RCC 7860 (cell line): ENCODE measurements around the gene PCGF2.

Source experiments
- DNase-seq: peaks from one replicate; pipeline ENCODE4 v3.0.0-alpha.2; 2015; ENCODE audit warnings: low spot score
- FAIRE-seq: peaks from 2 replicates; lab custom pipeline; 2012; peaks lifted over from hg19 to GRCh38; lab: Jason Lieb, UNC

The PCGF2 gene

DNA sequence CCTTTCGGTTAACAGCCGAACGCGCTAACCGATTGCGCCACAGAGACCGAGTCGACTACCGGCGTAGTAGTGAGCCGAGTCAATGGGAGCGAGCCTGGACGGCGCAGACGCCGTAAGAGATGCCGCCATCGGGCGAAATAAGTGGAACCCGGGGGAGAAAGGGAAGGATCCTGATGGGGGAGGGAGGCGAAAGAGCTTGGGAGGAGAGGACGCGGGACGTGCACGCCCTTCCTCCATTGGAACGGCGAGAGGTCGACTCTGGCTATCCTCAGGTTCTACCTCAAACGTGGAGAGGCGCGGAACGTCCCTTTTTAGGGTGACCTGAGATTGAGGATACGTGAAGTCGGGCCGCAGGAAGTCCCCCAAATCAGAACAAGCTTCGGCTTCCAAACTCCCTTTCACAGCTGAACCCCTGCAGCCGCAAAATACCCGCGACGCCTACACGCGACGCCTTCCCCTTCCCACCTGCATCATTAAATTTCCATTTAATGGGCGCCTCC, 3.7 kb upstream of the PCGF2 start:
- no peak for FAIRE-seq
- peak; percentile 73 for DNase-seq

DNA sequence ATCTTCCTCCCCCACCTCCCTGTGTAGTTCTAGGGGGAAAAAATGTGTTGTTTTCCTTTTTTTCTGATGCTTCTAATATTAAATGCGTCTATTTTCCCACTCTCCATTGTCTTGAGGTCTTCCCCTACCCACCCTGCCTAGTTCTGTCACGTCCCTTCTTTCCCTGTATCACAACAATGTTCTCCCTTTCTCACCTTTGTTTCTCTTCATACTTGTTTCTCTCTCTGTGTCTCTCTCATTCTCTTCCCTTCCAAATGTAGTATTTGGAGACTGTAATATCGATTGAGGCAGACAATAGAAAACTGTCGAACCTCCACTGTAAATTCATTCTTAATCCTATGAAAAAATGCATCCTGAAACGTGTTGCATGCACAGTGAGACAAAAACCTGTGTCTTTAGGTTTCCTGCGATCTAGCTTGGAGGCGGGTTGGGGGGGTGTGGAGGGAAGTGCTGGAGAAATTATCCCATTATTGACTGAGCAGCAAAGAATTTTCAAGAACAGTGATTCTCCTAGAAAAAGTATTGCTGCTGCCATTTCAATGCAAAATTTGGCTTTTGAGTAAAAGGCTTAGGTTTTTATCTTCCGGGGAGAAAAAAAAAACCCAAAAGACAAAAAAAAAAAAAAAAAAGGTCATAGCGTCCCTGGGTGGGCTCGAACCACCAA, 3.1 kb upstream of the PCGF2 start:
- no peak for DNase-seq

DNA sequence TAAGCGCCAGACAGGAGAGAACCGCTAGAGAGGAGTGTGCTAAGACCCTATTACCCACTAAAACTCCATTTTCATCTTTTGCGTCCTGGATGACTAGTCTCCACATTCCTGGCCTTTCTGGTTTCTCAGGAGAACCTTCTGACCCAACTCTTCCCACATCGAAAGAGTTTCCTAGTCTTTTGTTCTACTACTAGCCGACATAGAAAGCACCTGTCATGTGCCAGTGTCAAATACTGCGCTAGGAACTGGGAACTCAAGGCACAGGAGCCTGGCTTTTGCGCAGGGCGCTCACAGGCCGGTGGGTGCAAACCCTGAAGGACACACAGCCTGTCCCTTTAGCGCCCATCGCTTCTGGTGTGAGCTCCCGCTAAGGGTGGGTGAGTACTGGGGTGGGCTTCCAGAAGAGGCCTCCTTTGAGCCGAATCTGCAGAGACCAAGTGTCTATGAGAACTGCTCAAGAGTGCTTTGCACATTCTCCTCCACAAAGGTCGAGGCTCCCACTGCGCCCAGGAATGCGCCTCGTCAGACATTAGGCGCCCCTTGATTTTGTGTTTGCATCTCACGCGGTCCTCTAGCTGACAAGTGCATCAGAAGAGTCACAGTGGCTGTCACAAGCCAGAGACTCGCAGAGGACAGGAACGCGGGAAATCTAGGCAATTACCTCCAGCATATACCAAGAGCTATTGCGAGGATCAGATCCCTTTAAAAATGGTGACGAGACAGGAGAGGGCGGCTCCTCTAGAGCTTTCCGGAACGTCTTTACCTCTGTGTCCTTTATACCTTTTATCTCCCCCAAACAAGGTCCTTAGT, 2.4 kb upstream of the PCGF2 start:
- no peak for FAIRE-seq
- DNase-seq, result peak; percentile 18

More for the DNA sequence above, 3.1 kb upstream of the PCGF2 start:
- no peak for FAIRE-seq

DNA sequence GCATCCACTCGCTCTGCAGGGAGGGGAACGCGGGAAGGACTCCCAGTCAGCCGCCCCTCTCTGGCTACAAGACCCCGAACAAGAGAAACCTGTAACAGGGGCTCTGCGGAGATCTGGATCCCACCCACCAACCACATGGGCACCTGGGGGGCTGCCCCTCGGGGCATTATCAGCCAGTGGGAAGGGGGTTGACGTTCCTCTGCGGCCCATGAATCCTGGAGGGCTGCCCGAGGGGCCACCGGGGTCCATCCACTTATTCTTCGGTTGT, 1.8 kb upstream of the PCGF2 start:
- FAIRE-seq (no peak), DNase-seq (no peak)

DNA sequence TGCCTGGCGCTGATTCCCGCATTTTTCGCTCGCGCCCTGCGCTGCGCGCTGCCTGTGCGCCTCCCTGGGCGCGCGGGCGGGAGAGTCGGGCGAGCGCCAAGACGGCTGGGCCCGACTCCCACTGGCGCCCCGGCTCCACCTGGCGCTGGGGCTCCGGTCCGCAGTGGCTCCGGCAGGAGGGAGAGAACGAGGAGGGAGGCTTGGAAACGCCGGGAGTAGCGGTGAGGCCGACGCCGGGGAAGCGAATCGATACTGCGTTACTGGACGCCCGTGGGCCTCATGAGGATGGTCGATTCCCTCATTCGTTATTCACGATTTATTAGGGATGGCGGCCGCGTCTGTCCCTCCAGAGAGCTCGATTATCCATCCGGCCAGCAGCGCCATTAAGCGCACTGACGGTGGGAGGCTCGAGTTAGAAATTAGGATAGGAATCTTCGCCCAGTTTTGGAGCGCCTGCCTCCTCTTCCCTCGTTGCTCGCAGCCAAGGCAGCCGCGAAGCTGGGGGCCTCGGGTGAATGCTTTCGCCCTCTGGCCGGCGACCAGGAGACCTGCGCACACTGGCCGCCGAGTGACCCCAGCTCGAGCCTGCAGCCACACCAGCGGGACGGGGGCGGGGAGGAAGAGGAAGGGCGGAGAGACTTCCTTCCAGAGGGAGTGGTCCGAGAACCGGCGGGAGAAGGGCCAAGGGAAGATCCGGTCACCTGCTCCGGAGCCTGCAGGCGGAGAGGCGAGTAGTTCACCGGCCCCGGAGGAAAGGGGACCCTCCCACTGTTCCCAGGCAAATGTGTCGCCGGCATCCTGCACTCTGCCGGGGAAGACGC, 1.3 kb upstream of the PCGF2 start:
- DNase-seq (peak; percentile 81), FAIRE-seq (no peak)

DNA sequence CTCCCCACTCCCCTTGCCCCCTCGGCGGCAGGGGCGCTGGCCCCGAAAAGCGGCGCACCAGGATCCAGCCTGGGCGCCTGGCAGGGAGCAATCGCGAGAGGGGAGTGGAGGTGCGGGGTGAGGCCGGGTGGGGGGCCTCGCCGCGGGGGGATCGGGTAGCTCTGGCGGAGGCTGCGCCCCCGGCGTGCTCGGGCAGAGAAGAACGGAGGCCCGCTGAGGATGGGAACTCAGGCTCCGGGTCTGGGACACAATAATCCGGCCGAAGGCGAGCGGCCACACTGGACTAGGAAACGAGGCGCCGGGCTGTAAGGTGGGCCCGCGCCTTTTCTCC, 721 bp upstream of the PCGF2 start:
- FAIRE-seq (no peak), DNase-seq (no peak)

DNA sequence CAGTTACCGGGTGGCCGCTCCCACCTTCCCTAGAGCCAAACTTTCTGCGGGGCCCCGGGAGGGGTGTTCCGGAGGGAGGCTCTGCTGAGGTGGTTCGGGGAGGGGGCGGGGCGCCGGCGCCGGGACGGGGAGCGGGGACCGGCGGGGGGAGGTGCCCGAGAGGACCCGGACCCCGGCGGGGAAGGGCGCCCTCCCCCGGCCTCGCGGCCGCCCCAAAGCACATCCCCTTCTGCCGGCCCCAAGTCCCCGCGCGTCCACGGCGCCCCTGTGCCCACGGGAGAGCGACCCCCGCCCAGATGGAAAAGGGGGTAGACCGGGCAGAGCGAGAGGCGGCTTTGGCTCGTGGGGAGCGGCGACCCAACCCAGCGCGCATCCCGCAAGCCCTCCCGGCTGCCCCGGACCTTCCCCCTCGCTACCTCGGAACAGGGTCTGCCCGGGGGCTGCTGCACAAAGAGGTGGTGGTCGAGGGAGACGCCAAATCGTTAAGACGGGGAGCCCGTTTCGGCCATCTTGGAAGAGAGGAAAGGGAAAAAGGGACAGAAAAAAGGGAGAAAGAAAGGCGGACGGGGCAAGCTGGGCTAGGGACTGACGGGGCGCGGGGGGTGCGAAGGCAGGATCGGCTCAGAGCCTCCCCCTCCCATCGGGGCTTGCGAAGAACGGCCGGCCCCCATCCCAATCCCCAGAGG, 530 bp downstream of the PCGF2 start:
- no peak for DNase-seq
- FAIRE-seq, result no peak

DNA sequence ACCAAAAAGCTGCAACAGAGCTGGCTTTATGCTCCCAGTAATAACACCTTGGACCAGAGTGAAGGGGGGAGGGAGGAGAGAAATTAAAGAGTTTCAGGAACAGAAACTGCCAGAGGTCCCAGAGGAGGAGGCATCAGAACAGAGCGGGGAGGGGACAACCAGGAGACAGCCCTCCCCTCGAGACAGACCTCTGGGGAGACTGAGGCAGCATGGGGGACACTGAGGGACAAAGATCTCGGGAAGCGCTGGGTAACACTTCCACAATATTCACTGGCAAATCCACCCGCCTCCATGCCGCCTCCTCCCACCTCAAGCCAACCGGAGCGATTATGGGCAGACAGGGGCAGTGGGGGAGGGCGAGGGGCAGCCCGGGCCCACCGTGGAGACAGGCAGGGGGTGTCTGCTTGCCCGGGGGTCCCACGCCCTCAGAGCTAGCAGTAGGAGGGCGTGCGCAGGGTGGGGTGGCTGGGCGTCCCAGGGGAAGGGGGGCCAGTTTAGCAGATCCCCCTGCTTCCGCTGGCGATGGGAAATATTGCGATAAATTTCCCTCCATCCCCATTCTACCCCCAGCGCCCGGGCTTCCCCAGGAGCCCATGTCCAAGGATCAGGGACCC, 1.2 kb downstream of the PCGF2 start:
- FAIRE-seq (no peak), DNase-seq (no peak)

DNA sequence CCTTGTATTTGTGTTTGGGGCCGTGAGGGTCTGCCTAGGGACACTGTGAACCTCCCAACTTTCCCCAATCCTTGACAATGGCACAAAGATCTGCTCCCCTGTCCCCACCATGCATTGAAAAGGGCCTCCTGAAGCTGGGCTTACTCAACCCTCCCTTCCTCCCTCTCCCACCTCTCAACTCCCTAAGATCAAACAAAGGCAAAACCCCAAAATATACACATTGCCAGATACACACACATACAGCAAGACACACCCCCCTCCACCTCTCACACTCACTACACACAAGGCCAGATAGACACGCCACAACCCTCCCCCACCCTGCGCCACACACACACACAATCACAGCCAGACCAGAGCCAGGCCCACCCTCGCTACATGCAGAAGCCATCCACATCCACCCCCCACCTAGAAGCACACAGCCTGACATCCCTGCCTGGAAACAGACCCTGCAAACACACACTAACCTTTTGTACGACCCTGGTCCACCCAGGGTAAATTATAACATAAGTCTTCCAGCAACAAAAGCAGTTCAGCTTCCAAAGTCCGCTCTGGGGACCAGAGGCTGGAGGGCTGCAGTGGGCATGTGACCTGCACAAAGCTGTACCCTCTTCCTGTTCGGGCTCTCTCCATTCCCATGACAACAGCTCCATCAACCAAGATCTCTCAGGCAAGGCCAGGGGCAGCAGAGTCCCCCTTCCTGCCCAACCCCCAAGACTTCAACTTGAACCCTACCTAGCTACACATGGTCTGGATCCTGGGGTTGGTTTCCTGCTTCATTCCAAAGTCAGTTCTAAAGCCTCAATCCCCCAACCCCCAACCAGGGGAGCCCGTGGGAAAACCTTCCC, 1.9 kb downstream of the PCGF2 start:
- no peak for DNase-seq
- FAIRE-seq, result no peak

DNA sequence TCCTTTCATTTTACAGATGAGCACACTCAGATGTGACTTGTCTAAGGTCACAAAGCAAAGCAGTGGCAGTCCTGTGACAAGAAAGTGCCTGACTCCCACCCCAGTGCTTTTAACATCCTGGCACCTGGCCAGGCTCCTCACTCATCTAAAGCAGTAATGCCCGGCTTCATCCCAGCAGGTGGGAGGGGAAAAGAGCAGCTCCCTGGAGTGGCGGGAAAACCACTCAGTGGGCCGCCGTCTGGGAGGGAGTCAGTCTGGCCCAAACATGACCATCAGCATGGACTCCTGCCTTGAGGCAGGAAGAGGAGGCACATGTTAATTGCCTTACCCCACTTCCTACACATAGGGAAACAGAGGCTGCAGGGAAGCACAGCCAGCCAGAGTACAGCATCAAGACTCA, 2.6 kb downstream of the PCGF2 start:
- DNase-seq (peak; percentile 17), FAIRE-seq (no peak)

DNA sequence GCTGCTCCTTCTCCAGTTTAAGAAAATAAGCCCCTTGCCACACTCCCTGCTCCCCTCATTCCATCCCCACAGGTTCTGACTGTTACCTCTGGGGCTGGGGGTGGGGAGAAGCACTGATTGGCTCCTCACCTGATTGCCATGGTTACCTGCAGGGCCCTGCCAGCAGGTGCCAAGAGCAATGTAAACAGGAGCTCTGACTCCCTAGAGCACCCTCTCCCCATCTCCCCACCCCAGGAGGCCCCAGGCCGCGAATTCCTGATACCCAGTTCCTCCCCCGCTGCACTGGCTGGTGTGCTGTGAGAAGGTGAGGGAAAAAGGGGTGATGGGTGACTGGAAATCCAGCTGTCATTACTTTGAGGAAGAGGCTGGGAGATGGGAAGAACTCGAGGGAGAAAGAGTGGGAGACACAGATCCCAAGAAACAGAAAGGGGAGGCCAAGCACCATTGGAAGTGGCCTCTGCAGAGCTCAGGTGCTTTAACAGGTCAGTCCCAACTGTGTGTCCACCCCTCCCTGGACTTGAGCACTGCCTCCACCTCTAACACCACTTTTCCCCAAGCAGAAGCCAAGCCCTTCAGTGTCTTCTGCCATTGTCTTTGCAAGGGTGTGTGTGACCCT, 4.5 kb downstream of the PCGF2 start:
- DNase-seq, result no peak

DNA sequence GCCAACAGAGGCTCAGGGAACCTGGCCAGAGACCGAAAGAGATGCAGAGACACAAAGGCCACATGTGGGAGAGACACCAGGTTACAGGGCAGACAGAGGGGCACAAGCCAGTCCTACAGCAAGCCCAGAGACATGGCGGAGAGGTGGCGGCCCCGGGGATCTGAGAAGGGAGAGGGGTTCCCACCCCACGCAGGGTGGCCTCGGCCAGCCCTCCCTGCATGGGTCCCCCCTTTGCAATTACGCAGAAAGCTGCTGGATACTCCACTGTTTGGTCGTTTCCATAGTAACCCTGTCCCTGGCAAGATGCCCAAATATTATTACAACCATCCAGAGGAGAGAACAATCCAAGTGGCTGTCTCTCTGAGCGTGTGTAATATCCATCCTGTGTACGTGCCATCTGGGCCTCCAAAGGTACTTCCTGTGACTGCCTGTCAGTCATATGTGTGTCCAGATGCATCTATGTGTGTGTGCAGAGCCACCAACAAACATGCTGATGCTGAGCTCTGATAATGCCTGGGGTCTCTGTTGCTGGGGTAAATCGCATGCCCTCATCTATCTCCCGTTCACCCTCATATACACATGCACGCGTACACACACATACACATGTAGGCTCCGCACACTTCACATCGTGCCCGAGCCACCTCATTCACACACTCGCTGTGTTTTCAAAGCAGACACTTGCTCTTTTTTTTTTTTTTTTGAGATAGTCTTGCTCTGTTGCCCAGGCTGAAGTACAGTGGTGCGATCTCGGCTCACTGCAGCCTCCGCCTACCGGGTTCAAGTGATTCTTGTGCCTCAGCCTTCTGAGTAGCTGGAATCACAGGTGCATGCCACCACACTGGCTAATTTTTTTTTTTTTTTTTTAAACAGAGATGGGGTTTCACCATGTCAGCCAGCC, 5.5 kb downstream of the PCGF2 start:
- FAIRE-seq (no peak), DNase-seq (no peak)

More for the DNA sequence above, 4.5 kb downstream of the PCGF2 start:
- no peak for FAIRE-seq

DNA sequence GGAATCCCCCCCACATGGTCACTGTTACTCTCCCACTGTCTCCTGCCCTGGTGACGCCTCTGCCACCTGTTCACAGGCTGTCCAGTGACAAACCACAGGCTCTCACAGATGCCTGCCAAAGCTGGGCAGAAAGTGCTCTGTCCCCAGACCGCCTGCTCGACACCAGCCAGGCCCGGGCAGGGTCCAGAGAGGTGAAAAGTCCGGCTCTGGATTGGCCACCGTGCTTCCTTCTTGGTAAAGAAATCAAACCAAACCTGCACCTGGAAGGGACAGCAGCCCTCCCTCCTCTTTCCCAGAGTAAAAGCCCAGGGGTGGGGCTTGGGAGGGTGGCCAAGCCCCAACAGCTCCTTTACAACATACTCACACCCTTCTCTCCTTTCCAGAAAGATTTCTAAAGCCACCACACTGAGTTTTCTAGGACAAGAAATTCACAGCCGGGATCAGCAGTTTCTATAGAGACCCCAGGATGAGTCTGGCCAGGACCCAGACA, 6.2 kb downstream of the PCGF2 start:
- FAIRE-seq (no peak), DNase-seq (no peak)

DNA sequence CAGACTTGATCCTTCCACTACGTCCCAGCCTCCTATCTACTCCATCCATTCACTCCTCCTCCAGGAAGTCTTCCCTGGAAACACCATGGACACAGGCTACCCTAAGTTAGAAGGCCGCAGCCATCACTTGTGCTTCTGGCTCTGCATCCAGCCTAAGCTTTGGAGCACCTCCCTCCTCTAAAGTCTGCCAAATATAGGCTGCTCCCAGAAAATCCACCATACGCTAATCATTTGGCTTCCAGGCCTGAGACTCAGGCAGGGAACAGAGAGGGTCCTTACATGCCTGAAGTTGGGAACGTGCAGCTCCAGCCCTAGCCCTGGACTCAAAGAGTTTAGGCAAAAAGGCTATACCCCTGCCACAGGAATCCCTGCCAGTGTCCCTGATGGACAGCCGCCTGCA, 6.7 kb downstream of the PCGF2 start:
- DNase-seq (no peak), FAIRE-seq (no peak)

DNA sequence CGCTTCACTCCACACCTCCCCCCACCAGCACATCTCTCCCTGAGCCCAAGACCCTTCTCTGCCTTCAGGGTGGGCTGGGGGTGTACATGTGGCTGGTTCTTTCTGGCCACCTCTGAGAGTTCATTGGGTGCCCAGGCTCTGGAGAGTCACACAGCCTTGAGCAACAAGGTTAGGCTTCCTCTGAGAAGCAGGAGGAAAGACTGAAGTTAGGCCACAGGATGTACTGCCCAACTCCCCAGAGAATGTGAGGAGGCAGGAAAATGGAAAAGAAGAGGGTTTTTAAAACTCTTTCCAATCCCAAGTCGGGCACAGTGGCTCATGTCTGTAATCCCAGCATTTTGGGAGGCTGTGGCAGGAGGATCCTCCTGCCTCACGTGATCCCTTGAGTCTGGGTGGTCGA, 7.3 kb downstream of the PCGF2 start:
- FAIRE-seq, result no peak
- DNase-seq, result no peak

DNA sequence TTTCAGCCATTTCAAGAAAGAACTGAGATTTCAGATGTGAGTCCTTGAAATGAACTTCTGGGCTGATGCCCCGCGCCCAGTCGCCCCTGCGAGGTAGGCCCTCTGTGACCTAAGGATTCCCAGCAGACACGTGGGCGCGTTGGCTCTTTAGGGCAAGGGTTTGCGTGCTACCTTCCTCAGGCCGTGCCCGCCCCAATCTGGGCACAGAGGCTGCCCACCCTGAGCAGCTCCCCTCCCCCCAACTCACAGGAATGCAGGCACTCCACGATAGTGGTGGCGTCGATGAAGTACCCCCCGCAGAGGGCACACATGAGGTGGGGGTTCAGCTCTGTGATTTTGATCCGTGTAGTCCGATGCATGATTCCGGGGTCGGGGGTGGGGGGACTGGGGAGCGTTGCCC, 8.1 kb downstream of the PCGF2 start:
- no peak for FAIRE-seq

DNA sequence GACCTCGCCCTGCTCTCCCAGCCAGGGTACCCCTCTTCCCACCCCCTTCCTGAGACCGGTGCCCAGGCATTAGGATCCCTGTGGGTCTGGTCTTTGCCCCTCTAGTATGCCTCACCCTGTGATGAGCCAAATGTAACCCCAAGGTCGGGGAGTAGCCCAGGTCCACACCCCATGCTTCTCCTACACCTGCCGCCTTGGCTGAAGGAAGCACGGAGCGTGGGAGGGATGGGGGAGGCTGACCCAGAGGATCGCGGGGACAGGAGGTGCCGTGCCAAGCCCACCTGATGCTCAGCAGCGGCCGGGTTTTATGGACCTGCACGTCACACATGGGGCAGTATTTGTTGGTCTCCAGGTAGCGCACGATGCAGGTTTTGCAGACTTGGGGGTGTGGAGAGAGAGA, 8.8 kb downstream of the PCGF2 start:
- no peak for FAIRE-seq
- no peak for DNase-seq

More for the DNA sequence above, 8.1 kb downstream of the PCGF2 start:
- DNase-seq, result no peak

DNA sequence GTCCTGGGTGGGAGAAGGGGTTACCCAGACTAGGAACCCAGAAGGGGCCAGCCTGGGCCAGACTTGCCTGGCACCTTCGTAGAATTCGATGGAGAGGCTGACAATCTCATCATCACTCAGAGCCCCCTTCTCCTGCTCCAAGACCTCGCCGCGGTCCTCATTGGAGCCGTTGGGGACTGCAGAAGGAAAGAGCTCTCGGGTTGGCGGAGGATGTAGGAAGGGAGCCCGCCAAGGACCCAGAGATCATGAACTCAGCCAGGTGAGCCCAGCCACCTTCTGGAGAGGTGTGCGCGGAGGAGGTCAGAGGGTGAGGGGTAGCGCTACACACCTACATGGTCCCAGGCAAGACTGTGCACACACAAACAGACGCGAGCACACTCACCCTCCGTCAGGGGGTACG, 9.4 kb downstream of the PCGF2 start:
- no peak for DNase-seq
- FAIRE-seq, result no peak
